GOT3 (cell line): ENCODE data around the gene KDM6A.
"Not testable (repeated sequence)": the region's sequence is repeated elsewhere in the genome, so short reads cannot be mapped to it uniquely, and the experiment has no call there.

ENCODE experiments used
- DNase-seq: peaks from one replicate; lab custom pipeline; 2025; ENCODE audit warnings: mixed read lengths; lab: John Stamatoyannopoulos, UW

The KDM6A gene

DNA sequence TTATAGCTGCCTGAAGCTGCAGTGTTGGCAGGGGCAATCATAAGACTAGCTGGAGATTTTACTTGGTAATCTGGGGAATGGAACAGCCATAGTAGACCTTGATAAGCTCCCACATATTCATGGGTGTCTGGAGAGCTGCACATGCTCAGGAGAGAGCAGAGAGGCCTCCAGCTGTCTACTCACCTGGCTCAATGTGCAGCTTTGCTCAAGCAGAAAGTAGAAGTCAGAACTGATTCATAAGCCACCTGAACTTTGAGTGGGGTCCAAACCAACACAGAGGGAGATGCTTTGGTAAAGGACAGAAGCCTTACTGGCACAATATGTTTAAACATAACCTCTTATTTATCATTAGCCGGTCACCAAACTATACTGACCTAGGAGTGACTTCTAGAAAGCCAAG lies 54.4 kb downstream of the KDM6A start:
- DNase-seq, result no peak

DNA sequence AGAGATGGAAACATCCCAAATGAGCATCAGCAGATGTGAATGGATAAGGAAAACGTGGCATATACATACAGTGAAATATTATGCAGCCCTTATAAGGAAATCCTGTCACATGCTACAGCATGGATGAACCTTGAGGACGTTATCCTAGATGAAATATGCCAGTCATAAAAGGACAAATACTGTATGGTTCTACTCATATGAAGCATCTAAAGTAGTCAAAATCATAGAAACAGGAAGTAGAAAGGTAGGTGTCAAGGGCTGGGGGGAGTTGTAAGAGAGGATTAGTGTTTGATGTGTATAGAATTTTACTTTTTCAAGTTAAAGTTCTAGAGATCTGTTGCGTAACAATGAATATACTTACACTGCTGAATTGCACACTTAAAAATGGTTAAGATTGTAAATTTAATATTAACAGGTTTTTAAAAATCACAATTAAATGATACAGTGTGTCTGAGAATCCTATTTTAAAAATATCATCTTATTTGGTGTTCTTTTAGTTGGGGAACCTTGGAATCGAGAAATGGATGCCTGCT lies 58.5 kb downstream of the KDM6A start:
- DNase-seq, result no peak

DNA sequence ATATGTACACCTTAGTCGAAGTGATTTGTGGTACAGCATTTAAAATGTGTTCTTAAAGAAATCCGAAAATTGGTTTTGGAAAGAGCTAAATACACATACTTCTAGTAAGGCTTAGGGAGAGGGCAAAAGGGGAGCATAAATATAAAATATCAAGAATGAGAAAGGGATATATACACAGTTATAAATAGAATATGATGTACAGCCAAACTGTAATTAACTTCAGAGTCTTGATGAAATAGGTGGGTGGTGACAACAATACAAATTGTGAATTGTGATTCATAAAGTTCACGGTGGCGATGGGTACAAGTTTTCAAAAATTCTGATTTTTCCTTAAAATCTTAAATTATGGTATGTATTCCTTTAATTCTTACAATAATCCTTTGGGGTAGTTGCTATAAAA lies 62.2 kb downstream of the KDM6A start:
- no peak for DNase-seq

GRCh38 chrX:44935640-44936039 lies 62.7 kb downstream of the KDM6A start:
- no peak for DNase-seq

- DNase-seq, result no peak
Observed at GRCh38 chrX:44937606-44938005, 64.6 kb downstream of the KDM6A start.

DNA sequence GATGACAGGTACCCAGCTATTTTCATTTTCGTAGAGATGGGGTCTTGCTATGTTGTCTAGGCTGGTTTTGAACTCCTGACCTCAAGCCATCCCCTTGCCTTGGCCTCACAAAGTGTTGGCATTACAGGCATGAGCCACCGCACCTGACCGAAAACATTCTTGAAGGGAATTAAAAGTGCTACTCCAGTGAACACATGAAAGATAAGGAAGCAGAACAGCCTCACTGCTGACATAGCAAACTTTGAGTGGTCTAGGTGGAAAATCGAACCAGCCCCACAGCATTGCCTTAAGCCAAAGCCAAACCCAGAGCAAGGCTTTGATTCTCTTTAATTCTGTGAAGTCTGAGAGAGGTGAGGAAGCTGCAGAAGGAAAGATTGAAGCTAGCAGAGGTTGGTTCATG lies 65.1 kb downstream of the KDM6A start:
- DNase-seq, result no peak

GRCh38 chrX:44940541-44940940 lies 67.6 kb downstream of the KDM6A start:
- DNase-seq, result not testable (repeated sequence)

DNA sequence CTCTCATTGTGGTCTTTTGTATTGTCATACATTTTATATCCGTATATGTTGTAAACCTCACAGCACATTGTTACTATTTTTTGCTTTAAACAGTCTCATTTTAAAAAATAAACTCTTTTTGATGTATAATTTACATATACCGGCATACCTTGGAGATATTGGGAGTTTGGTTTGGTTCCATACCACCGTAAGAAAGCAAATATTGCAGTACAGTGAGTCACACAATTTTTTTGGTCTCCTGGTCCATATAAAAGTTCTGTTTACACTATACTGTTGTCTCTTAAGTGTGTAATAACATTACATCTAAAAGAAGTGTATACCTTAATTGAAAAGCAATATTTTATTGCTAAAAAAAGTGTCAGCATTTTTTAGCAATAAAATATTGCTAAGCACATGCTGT lies 70.0 kb downstream of the KDM6A start:
- DNase-seq, result no peak

DNA sequence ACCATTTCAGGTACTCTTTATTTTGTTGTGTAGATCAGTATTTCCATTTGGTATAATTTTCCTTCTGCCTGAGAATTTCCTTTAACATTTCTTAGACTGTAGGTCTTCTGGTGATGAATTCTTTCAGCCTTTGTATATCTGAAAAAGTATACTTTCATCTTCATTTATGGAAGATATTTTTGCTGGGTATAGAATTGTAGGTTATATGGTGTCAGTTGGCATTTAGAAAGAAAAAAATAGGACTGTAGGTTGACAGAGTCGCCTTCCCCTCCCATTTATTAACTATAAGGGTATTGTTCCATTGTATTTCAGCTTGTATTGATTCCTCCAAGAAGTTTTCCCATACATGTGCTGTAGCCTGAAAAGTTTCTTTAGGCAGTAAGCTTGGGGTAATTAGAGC lies 71.9 kb downstream of the KDM6A start:
- DNase-seq, result no peak

- DNase-seq, result no peak
Observed at GRCh38 chrX:44945736-44946135, 72.7 kb downstream of the KDM6A start.

DNA sequence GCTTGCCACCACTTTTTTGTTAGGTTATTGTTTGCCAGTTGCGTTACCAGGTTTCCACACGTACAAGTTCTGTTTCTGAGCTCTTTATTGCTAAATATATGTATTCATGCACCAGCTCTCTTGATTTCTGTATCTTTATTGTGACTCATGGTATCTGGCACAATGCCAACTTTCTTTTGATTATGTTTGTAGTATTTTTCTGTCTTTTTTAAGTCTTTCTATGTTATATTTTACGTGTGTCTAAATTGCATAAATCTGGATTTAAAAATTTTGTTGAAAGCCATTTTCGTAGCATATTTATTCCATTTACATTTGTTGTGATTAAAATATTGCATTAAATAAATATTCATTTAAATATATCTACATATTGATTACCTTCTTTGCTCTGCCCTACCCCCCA lies 73.8 kb downstream of the KDM6A start:
- no peak for DNase-seq

GRCh38 chrX:44947995-44948394 lies 75.0 kb downstream of the KDM6A start:
- no peak for DNase-seq

DNA sequence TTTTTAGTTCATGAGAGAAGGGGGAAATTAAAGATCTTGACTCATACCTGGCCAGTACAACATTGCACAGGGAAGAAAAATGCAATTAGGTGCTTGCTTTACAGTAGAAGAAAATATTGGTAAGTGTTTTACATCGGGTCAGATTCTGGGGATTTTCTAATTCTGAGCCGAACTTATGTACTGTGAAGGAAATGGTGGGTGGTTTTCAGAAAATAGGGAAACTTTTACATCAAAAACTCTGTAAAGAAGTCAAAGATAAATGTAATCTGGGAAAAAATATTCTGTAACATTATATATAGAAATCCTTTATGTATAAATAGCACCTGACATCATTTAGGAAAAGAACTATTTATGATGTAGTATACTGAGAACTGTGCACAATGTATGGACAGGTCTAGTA lies 75.4 kb downstream of the KDM6A start:
- DNase-seq, result no peak

GRCh38 chrX:44949125-44949524 lies 76.1 kb downstream of the KDM6A start:
- no peak for DNase-seq

GRCh38 chrX:44950471-44951366 lies 77.7 kb downstream of the KDM6A start:
- not testable (repeated sequence) for DNase-seq

- DNase-seq, result no peak
Observed at GRCh38 chrX:44951572-44952067, 78.6 kb downstream of the KDM6A start.

DNA sequence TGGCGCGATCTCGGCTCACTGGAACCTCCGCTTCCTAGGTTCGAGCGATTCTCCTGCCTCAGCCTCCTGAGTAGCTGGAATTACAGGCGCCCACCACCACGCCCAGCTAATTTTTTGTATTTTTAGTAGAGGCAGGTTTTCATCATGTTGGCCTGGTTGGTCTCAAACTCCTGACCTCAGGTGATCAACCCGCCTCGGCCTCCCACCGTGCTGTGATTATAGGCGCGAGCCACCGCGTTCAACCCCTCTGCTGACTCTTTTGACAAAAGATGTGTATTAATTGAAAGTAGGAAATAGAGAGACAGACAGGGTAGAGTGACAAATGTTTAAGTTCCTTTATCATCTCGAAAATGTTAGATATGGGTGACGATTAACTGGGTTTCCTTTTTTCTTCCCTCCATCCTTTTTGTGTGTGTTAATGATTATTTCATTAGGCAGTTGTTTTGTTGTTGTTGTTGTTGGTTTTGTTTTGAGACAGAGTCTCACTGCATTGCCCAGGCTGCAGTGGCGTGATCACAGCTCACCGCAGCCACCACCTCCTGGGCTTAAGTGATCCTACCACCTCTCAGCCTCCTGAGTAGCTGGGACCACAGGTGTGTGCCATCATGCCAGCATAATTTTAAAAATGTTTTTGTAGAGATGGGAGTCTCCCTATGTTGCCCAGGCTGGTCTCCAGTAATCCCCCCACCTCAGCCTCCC lies 79.5 kb downstream of the KDM6A start:
- no peak for DNase-seq

DNA sequence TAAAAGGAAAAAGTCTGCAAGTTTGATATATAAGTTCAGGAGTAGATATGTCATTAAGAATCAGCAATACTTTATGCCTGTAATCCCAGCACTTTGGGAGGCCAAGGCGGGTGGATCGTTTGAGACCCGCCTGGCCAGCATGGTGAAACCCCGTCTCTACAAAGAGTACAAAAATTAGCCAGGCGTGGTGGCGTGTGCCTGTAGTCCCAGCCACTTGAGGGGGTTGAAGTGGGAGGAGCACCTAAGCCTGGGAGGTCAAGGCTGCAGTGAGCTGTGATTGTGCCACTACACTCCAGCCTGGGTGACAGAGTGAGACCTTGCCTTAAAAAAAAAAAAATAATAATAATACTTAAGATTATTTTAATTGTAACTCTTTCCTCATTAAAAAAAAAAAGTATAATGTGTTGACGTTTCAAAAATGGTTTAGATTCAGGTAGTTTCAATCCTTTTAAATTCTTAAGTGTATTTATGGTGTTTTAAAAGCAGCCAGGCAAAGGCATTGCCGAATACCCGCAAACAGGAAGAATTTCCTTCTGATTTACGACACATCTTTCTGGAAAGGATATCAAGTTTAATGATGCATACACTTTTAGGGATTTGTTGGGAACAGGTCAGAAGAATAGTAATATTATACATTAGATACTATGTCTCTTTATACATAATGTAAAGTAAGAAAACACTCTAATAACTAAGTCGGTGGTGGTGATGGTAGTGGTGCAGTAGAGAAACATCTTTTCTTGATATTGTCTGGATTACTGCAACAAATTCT lies 80.9 kb downstream of the KDM6A start:
- DNase-seq, result no peak

- no peak for DNase-seq
Observed at GRCh38 chrX:44954562-44954961, 81.6 kb downstream of the KDM6A start.

GRCh38 chrX:44957848-44958247 lies 84.9 kb downstream of the KDM6A start:
- DNase-seq, result no peak

DNA sequence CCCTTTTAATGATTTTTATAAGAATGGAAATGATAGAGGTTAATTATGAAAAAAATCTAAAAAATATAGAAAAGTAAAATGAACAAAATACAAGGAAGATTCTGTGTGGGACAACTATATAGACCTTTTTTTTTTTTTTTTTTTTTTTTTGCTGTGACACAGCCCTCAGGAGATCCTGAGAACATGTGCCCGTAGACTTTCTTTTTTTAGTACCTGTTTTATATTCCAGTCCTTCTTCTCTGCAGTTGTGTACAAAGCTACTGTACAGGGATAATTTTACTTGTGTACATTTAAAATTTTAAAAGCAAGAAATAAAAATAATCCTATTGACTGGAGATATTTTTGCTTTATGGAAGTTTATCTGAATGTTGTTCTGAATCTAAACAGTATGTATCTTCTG lies 85.5 kb downstream of the KDM6A start:
- no peak for DNase-seq
